HG03280 (cell line): ENCODE results near the gene DOCK1.
"Not testable (repeated sequence)": the region's sequence is repeated elsewhere in the genome, so short reads cannot be mapped to it uniquely, and the experiment has no call there.

ENCODE experiments used
- ATAC-seq: cut with Tn5 transposase; IDR thresholded peaks from one replicate; pipeline ENCODE4 v1.9.1; 2021; ENCODE audit warnings: mild to moderate bottlenecking, moderate library complexity; ENCODE audit not compliant: unreplicated experiment

Gene DOCK1

DNA sequence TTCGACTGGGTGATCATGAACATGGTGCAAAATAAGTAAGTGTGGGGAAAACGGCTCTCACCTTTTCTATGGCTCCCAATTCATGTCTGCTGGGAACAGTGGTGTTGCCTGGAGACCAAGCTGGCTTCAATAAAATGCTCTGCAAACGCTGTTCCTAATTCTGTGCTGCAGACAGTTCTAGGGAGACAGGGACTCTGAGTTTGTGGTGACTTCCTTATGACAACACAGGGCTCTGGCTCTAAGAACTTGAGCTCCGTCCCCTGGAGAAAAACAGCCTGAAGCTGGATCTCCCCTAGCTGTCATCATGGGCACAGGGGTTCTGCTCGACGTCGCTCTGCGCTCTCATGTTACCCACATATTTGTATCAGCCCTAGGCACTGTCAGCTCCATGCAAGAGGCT lies 352.2 kb downstream of the DOCK1 start:
- ATAC-seq: no peak

DNA sequence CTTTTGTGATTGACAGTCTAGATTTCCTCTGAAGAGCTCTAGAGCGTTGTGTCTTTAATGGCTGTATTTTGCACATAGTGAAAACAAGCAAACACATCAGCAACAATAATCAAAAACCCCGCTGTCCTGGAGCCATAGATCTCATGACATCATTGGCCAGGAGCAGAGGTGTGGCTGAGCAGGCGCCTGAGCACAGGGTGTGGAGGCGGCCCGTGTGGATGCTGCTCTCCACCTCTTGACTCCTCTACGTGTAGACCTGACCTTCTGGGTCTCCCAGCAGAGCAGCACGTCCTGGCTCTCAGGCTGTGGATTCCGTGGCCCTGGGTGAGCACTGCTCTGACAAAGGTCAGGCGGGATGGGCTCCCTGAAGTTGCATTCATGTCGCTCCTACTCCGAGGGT lies 354.1 kb downstream of the DOCK1 start:
- no peak for ATAC-seq

DNA sequence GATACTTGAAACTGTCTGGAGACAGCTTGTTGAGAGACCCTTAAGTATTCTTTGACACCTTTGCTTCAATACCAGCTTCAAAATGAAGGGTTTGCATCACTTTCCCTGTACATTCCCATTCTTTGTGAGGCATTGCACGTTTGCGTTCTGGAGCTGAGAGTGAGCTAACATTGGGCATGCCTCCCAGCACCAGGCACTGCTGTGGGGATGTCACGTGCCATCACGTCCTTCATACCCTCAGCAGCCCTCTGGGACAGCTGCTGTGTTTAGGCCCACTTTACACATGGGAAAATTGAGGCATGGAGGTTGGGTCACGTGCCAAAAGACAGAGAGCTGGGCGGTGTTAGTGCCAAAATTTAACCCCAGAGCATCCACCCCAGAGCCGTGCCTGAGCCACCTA lies 357.4 kb downstream of the DOCK1 start:
- ATAC-seq: no peak

DNA sequence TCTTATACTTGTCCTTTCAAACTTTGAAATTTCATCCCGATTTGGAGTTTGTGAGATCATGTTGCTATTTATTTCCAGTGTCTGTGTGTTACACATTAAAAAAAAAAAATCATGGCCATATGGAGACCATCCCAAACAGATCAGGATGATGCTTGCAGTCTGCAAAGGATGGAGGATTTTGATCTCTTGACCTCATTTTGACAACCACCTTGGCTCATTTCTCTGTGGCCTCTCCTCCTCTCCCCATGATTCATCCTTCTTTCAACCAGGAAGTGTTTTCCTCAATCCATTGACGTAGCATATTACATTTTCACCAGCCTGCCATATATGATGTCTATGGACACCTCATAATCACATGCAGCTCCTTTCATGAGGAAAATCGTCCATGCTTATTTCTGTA lies 360.1 kb downstream of the DOCK1 start:
- no peak for ATAC-seq

DNA sequence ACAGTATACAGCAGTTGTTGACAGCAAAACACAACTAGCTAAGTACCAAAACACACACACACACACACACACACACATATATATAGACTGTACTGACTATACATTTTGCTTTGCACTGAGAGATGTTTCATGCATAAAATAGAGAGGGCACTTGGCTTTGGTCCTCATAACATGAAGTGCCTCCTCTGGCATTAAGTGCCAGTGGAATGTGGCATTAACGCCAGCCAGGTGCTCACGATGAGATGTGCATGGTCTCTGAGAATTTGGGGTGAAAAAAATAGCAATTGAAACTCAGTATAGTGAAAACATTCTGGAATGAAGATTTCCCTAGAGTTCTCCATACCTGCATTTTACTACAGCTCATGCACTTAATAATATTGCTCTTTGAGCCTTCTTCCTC lies 361.2 kb downstream of the DOCK1 start:
- ATAC-seq: no peak

DNA sequence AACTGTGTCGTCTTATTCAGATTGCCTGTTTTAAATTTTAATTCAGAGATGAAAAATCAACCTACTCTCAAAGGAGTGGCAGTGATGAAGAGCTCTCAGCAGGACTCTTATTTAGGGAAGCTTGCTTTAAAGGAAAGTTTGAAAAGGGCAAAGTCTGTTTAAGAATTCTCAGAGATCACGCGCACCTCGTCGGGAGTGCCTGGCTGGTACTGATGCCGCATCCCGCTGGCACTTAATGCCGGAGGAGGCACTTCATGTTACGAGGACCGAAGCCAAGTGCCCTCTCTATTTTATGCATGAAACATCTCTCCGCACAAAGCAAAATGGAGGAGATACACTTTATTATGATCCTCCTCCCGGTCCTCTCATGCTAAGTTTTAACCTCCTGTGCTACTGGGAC lies 362.2 kb downstream of the DOCK1 start:
- ATAC-seq: no peak

DNA sequence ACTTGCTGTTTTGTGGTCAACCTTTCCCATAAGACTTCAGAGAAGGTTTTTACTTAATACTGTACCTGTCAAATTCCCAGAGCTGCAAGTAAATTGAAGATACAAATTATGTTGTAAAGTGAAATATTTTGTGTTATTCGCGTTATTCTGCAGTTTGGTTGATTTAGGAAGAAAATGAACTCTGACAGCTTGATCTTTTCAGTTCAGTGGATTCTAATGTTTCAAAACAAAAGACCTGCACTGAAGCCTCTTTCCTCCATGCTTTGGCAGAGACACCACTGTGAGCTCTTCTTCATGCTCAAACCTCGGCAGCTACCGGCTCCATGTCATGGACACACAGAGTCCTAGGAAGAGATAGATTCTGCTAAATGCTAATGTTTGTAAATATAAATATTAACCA lies 366.8 kb downstream of the DOCK1 start:
- ATAC-seq: no peak

DNA sequence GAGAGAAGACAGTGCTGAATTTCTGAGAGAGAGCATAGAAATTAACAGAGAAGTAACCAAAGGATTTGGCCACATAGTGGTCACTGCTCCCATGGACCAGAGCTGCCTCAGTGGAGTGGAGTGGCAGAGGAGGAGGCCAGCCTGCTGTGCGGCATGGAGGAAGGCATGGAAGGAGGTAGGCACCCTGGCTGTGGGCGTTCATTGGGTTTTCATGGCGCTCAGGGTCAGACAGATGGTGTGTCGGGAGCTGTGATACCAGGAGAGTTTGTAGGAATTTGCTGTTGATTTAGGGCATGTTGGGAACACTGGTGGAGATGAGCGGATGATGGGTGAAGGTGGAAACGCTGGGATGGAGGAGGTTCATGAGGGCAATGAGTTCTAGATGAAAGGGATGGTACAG lies 370.0 kb downstream of the DOCK1 start:
- ATAC-seq: no peak

DNA sequence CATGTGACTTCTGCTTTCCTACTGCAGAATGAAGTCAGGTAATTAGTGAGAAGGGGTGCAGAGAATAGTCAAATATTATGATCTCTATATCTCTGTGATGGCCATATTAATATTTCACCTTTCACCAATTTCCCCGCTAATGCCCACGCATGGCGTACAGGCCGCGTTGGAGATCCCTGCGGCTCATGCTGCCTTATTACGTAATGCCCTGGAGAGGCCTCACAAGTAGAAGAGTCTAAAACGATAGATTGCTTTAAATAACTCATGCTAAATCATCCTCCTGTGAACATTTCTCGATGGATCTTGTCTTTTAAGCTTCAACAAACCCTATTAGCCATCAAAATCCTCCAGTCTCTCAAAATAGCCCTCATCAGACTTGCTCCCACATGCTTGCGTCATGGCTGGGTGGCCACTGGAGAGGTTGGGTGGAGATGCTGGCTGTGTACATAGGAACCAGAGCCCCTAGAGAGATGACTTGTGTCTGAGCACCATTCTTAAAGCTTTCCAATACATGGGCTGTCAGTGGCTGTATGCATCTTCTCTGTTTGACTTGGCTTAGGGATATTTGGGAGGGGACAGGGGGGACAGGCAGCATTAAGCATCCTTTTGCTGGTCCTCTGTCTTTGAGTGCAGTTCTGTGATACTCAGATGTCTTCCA lies 370.7 kb downstream of the DOCK1 start:
- no peak for ATAC-seq

DNA sequence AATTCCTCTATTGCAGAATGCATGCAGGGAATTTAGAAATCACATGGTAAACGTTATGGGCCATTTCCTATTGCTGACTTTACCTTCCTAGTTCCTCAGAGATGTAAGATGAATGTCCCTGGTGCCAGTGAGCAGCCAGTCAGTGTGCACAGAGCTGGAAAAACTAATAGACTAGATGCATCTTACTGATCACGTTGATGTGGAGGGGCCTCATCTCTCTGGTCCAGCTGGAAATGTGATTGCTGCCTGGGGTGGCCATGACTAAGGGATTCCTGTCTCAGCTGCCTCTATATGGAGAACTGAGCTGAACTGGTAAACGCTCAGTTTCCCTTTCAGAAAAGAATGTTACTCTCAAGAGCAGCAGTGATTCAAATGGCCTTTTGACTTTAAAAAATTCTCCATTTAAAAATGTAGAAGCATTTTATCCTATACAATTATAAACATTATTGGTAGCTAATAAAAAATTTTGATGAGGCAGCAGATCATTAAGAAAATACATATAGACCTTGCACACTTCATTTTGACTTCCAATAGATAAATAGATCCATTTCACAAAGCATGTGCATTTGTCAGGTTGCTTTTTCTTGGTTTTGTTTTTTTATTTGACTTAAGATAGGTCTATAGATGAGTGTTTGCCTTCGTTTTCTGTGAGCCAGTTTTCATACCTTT lies 371.7 kb downstream of the DOCK1 start:
- no peak for ATAC-seq

DNA sequence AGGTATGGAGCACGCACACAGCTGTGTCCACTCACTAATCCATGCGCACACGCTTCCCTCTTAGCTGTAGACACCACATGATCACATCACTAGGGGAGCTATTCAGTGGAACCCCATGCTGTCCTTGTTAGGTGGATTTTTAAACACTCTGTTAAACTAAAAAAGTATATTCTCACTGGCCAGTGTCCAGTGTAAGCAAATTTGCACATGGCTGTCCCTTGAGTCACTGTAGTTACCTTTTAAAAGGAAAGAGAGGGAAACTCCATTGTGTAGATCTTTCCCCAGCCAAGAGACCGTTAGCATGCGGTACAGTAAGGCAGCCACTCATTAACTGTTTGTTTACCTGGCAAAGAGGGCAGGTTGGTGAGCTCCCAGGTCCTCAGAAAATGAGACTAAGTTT lies 372.8 kb downstream of the DOCK1 start:
- no peak for ATAC-seq

DNA sequence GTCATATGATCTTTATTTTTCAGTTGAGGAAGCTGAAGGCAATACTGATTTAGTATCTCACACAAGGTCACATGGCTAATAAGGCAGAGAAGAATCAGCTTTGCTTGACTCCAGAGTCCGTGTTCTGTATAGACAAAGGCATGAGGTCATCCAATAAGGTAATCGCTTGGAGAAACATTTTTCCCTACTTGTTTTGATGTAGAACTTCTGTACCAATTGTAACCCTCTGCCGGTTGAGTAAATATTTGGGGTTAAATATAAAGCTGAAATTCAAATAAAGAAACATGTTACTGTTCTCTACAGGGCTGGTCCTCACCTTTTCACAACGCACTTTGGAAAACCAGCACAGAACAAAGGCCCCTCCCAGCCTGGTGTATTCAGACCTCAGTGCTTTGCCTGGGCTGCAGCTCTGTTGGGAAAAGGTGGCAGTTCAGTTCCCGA lies 374.1 kb downstream of the DOCK1 start:
- ATAC-seq: no peak

DNA sequence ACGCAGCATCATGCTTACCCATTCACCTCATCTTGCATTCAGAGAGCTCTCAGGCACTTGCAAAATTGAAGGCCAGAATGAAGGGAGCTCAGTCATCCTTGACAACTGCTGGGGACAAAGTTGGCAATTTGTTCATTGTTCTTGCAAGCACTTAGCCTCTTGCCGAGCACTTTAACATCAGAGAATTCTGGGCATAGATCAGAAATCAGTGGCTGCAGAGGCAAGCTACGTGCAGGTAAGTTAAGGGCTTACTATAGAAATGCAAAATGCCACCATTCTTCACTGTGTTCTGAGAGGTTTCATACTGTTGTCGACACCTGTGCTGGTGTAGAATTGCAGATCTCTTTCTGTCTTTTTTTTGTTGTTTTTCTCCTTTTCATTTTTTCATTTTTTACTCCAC lies 375.2 kb downstream of the DOCK1 start:
- no peak for ATAC-seq

DNA sequence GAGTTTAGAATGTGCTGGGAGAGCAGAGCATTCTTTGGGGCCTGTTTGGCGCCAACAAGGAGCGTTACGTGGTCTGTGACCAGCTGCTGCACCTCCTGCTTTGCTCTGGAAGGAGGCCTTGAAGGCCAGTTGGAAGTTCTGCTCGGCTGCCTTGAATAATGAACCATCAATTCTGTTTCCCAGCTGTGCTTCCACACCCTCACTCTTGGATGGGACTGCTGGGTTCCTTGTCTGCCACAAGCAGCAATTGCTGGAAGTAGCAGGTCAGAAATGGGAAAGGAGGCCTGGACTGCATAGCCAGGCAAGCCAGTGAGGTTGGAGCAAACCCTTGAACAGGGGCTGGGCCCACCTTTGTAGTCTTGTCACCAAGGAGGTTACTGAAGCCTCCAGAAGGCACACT lies 377.8 kb downstream of the DOCK1 start:
- ATAC-seq: no peak

DNA sequence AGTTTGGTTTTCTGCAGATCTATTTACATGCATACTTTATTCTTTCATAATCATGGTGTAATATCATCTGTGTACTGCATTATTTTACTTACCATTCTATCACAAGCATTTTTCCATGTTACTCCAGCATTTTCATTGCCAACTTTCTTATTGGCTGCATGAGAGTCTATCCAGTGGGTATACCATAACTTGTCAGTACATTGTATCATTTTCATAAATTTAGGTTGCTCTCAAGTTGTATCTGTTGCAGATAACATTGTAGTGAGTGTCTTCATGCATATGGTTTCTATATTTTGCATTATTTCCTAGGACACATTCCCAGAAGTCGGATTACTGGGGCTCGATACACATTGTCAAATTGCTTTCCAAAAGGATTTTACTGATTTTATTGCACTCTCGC lies 378.3 kb downstream of the DOCK1 start:
- ATAC-seq: no peak

DNA sequence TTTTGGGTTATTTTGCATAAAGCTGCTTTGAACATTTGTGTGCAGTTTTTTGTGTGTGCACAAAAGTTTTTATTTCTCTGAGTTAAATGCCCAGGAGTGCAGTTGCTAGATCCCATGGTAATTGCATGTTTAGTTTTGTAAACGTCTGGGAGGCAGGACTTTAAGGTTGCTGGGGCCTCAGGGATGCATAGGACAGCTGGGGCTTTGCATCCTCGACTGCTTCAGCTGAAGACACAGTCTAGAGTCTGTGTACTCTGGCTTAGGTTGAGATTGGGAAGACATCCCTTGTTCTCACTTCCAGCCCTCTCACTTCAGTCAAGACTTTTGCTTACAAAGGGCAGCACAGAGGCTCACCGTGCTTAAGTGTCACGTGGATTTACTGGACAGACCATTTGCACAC lies 385.6 kb downstream of the DOCK1 start:
- ATAC-seq: no peak

DNA sequence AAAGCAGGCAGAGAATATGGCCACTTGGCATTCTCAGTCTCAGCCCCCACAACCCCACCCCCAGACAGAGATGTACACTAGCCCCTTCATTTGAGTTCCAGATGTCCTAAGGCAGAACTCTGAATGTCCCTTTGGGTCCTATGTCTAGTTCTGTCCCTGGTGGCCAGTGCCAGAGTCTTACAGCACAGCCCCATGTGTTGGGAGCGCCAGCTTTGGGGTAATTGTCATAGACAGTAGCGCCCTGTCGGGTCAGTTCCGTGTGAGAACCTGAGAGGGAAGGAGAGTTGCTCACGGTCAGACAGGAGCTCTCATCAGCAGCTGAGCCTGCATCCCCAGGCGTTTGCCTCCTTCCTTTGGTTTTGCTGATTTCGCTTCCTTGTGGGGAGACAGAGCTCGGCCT lies 386.1 kb downstream of the DOCK1 start:
- ATAC-seq: no peak

DNA sequence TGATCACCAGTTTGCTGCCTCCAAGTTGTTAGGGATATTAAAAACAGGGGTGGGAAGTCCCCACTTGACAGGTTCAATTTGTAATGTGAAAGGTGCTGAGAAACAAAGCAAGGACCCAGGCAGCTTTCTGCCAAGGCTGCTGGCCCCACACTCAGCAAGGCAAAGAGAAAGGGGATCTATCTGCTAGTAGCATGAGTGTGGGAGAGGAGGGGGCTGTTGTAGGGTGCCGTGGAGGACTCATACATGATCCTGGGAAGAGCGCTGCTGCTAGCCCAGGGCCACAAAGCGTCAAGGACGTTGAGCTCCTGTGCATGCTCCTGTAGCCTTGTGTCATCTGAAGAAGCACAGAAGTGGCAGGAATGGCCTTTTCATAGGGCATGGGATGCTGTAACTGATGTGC lies 387.7 kb downstream of the DOCK1 start:
- no peak for ATAC-seq

DNA sequence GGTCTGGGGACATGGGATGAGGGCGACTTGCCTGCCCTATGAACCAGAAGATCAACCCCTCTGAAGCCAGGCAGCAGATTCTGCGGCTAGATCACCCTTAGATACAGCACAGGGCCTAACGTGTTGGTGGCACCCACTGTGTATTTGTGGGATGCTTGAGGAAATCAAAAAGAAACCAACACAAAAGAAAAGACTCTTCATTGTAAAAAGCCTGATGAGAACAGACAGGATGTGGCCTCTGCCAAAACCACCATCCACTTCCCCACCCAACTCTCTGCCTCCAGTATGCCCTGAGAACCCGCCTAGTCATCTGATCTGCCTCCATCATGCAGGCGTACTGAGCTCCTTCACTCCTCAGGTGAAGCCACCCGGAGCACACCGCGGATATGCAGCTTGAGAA lies 388.4 kb downstream of the DOCK1 start:
- ATAC-seq: no peak

DNA sequence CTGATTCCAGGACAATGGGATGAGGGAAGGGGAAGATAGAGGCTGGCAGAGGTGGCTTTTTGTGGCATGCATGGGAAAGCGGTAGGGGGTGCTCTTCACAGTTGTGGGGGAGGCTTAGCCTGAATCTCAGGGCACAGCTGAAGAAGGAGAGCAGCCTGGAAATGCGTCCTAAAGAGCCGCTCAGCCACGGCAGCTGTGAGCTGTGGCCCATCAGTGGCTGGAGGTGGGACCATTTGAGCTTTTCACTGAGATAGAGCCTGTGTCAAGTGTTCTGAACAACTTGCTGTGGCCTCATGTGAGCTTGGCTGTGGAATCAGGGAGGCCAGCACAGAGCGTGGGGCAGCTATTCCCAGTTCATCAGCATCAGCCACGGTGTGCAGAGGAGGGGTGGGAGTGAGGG lies 391.5 kb downstream of the DOCK1 start:
- ATAC-seq: no peak

DNA sequence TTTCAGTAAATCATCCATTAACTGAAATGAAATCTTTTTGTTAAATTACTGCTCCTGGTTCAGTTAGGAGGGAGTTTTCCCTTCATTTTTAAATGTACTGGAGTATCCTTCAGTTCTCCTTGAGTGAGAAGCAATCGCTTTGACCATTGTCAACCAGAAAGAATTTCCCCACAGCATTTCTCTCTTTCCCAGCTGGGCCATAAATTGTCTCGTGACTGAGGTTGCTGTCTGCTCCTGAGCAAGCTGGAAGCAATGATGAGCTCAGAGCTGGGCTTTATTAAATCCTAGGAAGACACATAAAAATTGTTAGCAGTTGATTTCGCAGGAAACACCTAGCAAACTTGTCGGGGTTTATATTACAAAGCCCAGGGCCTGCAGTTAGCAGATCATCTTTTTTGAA lies 393.2 kb downstream of the DOCK1 start:
- no peak for ATAC-seq

DNA sequence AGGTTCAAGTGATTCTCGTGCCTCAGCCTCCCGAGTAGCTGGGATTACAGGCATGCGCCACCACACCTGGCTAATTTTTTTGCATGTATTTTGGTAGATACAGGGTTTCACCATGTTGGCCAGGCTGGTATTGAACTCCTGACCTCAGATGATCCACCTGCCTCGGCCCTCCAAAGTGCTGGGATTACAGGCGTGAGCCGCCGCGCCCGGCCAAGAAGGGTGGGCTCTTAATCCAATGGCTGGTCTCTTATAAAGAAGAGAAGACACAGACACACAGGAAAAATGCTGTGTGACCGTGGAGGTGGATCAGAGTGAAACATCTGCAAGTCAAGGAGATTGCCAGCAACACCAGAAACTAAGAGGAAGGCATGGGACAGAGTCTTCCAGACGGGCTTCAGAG lies 394.0 kb downstream of the DOCK1 start:
- ATAC-seq: not testable (repeated sequence)
